ENCODE measurements around the gene TMED8. TPM values are rescaled to one million over a fixed set of nuclear protein-coding genes. Genes with fewer than 3 reads are reported as not detected.

The TMED8 gene
- total RNA-seq, 1 donor from 2014 or later: 10.9 TPM

DNA sequence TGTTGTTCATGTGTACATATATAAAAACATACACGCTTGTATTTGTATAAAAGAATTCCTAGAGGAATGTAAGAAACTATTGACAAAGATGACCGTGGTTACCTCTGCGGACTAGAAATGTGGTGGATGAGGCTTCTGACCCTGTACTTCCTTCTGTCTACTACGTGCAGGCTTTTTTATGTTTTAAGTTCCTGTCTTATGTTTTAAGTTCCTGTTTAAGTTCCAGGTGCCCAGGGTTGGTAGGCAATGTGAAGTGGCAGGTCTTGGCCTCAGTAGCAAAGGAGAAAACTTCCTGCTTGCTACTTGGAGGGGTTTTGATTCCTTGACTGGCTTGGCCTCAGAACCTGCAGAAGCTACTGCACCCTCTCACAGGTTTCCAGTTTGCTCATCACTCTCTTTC, 67.8 kb downstream of the TMED8 start:
- Histone ChIP-seq H3K4me3 (ENCODE audit: low read depth, low read length) (no peak overlapping the region), H3K27me3 (ENCODE audit: control insufficient read depth, insufficient read depth, low read length) (no peaks in the 10 kb centered on the region), H3K36me3 (ENCODE audit: control insufficient read depth, insufficient read depth, low read length) (no peaks in the 10 kb centered on the region)
- DNase-seq (ENCODE audit: low read depth): no peak
- TF ChIP-seq, protein P1, sequence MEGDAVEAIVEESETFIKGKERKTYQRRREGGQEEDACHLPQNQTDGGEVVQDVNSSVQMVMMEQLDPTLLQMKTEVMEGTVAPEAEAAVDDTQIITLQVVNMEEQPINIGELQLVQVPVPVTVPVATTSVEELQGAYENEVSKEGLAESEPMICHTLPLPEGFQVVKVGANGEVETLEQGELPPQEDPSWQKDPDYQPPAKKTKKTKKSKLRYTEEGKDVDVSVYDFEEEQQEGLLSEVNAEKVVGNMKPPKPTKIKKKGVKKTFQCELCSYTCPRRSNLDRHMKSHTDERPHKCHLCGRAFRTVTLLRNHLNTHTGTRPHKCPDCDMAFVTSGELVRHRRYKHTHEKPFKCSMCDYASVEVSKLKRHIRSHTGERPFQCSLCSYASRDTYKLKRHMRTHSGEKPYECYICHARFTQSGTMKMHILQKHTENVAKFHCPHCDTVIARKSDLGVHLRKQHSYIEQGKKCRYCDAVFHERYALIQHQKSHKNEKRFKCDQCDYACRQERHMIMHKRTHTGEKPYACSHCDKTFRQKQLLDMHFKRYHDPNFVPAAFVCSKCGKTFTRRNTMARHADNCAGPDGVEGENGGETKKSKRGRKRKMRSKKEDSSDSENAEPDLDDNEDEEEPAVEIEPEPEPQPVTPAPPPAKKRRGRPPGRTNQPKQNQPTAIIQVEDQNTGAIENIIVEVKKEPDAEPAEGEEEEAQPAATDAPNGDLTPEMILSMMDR (IDR thresholded peaks at IDR 0.05; ENCODE audit: insufficient read depth, low read length, poor library complexity, severe bottlenecking): no peak

DNA sequence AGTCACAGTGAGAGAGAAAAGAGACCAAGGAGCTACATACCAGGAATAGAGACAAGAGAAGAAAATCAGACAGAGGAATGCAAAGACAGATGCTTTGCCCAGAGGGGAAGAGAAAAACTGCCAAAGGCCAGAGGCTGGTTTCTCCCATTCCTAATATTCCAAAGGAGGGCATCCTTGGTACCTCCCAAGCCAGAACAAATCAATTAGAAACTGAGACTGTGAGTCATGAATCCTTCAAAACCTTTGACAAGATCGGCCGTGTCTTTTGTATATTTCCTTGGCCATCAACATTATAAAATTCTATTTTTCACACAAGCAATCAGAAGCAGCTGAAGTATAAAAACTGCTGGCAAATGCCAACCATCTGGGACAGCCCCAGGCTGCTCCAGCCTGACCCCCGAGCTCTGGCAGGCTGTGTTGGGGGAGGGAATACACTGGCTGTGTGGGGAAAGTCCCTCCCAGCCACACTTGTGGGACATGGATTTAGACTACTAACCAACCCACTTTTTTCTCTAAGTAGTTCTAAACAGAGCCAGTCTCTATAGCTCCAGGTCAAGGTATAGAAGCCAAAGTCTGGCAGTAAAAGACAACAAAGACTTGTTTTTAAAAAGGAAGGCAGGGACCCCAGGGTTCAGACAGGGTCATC, 69.9 kb downstream of the TMED8 start:
- TF ChIP-seq, protein P1 (IDR thresholded peaks at IDR 0.05; ENCODE audit: insufficient read depth, low read length, poor library complexity, severe bottlenecking): no peak
- no peaks in the 10 kb centered on the region for H3K36me3 ChIP-seq (ENCODE audit: control insufficient read depth, insufficient read depth, low read length)
- H3K4me3 ChIP-seq (ENCODE audit: low read depth, low read length): no peak overlapping the region
- no peaks in the 10 kb centered on the region for H3K27me3 ChIP-seq (ENCODE audit: control insufficient read depth, insufficient read depth, low read length)
- DNase-seq (ENCODE audit: low read depth): no peak

GRCh38 chr14:77306416-77306815, 70.5 kb downstream of the TMED8 start:
- H3K27me3 ChIP-seq (ENCODE audit: control insufficient read depth, insufficient read depth, low read length): no peaks in the 10 kb centered on the region
- no peak for DNase-seq (ENCODE audit: low read depth)
- H3K4me3 ChIP-seq (ENCODE audit: low read depth, low read length): no peak overlapping the region
- H3K36me3 ChIP-seq (ENCODE audit: control insufficient read depth, insufficient read depth, low read length): no peaks in the 10 kb centered on the region
- TF ChIP-seq, protein P1 (IDR thresholded peaks at IDR 0.05; ENCODE audit: insufficient read depth, low read length, poor library complexity, severe bottlenecking): no peak

GRCh38 chr14:77305696-77306095, 71.2 kb downstream of the TMED8 start:
- H3K36me3 ChIP-seq (ENCODE audit: control insufficient read depth, insufficient read depth, low read length): no peaks in the 10 kb centered on the region
- TF ChIP-seq, protein P1 (IDR thresholded peaks at IDR 0.05; ENCODE audit: insufficient read depth, low read length, poor library complexity, severe bottlenecking): no peak
- H3K4me3 ChIP-seq (ENCODE audit: low read depth, low read length): no peak overlapping the region
- DNase-seq (ENCODE audit: low read depth): no peak
- H3K27me3 ChIP-seq (ENCODE audit: control insufficient read depth, insufficient read depth, low read length): no peaks in the 10 kb centered on the region

DNA sequence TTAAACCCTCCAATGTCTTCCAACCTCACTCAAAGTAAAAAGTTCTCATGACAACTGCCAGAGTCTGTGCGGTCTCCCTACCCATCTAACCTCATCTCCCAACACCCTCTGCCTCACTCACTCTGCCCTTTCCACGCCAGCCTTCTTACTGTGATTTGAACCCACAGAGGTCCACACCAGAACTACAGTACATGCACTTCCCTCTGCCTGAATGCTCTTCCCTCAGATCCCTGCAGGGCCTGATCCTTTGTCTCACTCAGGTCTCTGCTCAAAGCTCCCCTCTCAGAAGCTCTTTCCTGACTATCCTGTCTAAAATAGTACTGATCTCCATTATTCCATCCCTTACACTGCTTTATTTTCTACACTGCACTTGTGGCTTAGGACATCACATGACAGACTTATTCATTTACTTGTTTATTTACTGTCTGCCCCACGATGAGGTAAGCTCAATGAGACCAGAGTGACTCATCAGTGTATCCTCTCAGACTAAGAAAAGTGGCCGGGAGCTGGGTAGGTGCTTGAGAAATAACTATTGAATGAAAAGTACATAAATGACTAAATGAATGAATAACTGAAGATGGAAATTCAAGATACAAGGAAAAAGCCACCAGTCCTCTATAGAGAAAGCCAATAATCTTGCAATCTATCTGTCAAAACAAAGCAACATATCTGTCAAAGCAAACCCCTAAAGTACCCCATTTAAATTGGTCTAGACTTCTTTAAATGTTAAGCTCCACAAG, 73.3 kb downstream of the TMED8 start:
- Histone ChIP-seq H3K36me3 (ENCODE audit: control insufficient read depth, insufficient read depth, low read length) (no peaks in the 10 kb centered on the region), H3K27me3 (ENCODE audit: control insufficient read depth, insufficient read depth, low read length) (no peaks in the 10 kb centered on the region), H3K4me3 (ENCODE audit: low read depth, low read length) (no peak overlapping the region)
- TF ChIP-seq, protein P1 (IDR thresholded peaks at IDR 0.05; ENCODE audit: insufficient read depth, low read length, poor library complexity, severe bottlenecking): no peak
- peak; percentile 96 for DNase-seq (ENCODE audit: low read depth)
